Measurements from ENCODE around the gene ALKBH7.
"Not testable (repeated sequence)": the region's sequence is repeated elsewhere in the genome, so short reads cannot be mapped to it uniquely, and the experiment has no call there.

ALKBH7 gene

DNA sequence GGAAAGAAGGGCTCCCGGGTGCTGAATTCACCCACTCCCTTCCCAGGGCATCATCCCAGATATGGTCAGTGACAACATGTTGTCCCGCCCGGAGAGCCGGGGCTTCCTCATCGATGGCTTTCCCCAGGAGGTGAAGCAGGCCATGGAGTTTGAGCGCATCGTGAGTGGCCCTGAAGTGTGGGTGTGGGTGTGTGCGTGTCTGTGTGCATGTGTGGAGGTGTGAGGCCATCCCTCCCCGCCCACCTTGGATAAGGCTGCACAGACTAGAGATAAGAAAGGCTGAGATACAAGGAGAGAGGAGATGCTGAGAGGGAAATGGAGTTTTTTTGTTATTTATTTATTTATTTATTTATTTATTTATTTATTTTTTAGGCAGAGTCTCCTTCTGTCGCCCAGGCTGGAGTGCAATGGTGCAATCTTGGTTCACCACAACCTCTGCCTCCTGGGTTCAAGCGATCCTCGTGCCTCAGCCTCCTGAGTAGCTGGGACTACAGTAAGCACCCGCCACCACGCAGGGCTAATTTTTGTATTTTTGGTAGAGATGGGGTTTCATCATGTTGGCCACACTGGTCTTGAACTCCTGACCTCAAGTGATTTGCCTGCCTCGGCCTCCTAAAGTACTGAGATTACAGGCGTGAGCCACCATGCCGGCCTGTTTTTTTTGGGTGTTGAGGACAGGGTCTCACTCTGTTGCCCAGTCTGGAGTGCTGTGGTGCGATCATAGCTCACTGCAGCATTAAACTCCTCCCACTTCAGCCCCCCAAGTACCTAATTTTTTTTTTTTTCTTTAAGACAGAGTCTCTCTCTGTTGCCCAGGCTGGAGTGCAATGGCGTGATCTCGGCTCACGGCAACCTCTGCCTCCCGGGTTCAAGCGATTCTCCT is 27.7 kb downstream of the ALKBH7 start:
- DNase-seq (ENCODE audit: low read depth in 2 of 2) = not testable (repeated sequence)

DNA sequence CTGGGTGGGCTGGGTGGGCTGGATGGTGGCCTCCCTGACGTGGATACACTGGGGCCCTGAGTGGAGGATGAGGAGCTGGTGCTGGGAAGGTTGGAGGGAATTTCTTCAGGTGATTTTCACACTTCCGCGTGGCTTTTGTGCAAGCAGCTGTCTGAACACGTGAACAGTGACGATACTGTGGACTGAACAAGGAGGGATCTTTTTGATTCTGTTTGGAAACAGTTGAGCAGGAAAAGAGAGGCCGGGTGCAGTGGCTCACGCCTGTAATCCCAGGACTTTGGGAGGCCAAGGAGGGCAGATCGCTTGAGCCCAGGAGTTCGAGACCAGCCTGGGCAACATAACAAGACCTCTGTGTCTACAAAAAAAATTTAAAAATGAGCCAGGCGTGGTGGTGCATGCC is 29.5 kb downstream of the ALKBH7 start:
- DNase-seq (ENCODE audit: low read depth in 2 of 2) = no peak

DNA sequence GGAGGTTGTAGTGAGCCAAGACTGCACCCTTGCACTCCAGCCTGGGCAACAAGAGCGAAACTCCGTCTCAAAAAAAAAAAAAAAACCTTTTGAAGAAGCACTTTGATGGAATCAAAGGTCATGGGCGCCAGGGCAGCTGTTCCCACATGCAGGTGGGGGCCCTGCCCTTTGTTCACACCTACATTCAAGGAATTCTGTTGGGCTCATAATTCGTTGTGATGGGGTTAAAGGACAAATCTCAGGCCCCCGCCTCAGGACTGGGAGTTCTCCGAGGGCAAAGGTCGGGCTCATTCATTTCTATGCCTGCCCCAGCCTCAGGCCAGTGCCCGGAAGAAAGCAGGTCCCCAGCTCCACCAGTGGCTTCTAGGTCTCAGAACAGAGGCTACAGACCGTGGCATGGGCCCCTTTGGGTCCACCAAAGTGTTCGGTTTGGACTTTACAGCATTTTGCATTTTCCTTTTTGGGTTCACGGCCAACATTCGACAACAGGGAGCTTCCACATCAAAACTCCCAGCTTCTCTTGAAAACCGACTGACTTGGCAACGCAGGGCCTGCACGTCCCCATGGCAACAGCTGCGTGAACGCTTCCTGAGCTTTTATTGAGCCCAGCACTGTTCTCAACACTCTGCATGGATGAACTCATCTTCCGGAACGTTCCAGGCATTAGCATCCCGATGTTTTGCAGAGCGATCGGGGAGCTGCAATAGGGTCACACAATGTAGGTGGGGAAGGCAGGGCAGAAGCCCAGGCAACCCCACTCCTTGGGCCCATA is 30.4 kb downstream of the ALKBH7 start:
- peak; percentile 38 to 47 for DNase-seq (ENCODE audit: low read depth in 2 of 2)

DNA sequence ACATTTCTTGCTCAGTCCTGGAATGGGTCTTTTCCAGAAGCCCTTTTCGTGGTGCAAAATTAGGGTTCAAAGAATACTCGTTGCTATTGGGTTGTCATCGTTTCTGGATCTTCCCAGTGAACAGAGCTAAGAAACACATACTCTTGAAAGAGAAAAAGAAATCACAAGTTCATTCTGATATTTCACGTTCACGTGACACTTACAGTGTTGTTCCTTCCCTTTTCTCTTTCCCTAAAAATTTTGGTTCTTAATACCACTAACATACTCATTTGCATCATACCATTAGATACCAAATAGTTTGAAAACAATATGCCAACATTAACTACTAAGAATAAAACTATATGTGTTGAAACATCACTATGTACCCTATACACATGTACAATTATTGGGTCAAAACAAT is 33.8 kb downstream of the ALKBH7 start:
- no peak for DNase-seq (ENCODE audit: low read depth in 2 of 2)

DNA sequence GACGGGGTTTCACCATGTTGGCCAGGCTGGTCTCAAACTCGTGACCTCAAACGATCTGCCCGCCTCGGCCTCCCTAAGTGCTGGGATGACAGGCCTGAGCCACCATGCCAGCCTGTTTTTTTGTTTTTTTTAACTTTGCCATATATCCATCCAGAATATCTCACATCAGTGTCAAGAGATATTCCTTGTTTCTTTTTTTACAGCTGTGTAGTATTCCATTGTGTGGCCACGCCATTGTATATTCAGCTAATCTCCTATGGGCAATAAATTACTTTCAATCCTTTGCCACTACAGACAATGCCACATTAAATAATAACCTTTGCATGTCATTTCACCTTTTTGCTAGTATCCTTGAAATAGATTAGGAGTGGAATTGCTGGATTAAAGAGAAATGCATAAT is 36.8 kb downstream of the ALKBH7 start:
- no peak for DNase-seq (ENCODE audit: low read depth in 2 of 2)

DNA sequence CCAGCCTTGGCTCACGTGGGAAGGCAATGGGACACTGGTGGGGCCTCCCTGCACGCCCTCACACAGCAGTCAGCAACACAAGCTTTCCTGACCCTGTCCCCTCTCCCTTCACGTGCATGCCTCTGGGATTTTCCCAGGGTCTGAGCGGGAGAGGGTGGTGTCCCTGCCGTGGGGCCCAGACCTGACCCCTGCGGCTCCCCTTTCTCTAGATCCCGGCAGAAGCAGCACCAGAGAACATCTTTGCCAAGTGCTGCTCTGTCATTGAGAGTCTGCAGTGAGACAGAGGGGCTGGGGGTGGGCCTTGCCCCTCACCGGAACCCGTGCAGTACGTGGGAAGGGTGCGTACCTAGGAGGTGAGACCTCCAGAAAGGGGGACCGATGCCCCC is 39.5 kb downstream of the ALKBH7 start:
- no peak for DNase-seq (ENCODE audit: low read depth in 2 of 2)

DNA sequence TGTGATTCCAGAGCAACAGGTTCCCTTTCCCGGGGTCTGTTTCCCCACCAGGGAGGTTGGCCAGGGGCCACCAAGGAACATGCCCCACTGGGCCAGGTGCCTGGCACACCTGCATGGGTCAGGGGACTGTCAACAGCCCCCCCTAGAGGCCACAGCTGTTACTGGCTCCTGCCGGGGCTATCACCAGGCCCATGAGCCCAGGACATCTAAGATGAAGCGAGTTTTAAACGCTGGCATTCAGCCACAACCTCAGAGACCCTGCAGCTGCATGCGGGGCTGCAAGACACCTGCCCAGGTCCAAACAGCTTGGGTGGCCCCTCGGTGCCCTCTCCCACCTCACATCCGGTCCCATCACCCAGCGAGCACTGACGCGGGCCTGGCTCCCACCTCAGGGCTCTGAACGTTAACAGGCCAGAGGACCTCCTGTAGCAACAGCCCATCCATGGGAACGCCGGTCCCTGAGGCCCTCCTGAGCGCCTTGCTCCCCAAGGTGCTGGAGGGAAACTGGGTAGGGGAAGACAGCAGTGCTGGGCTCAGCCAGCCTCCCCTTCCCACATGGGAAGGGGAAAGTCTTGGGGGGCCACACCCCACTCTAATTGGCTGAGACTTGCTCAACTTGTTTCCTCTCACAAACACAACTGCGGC is 40.0 kb downstream of the ALKBH7 start:
- no peak for DNase-seq (ENCODE audit: low read depth in 2 of 2)

DNA sequence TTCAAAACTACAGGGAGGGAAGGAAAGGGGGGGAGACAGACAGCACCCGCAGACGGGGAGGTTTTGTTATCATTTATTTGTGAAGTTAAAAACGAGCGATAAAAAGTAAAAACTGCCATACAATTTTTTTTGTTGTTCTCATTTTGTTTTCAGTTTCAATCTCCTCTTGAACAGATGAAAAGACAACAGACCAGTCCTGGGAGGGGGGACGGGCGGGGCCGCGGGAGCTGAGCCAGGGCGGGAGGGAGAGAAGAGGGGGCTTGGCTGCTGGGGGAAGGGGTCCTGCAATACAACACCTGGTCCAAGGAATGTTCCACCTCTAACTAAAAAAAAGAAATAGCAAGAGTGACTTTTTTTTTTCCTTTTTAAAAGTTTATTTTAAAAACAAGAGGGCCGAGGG is 40.7 kb downstream of the ALKBH7 start:
- DNase-seq (ENCODE audit: low read depth in 2 of 2) = no peak

DNA sequence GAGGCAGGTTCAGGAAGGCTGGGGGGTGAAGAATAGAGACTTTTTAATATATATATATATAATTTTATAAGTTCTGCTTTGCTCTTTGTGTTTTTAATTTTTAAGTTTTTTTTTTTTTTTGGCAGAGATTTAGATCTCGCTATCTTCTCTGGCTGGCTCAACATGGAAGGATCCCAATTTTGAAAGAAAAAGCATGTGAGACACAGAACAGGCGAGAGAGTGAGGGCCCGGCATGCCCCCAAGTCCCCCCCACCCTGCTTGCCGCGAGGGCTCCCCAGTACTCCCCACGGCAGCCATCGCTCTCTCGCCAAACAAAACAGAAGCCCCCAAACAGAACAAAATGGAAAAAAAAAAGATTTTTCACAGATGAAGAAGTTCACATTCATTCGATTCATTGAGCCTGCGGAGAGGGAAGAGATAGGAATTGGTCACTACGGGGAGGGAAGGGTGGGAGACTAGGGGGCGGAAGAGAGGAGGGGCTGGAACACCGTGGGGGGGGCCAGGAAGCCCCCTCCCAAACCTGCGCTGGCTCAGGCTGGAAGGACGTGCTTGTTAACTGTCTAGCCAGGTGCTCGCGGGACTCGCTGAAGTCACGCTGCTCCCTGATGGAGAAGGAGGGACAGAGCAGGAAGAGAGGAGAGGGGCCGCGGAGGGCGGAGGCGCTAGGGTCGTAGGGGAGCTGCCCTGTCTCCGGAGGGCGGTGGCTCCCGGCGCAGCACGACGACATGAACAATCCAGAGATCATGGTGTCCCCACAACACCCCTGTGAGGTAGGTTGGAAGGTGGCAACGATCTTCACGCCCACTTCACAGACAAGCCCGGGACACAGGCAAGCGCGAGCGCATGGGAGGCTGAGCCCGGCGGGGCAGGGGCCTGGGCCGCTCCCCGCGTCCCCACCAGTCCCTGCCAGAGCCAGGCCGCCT is 41.4 kb downstream of the ALKBH7 start:
- DNase-seq (ENCODE audit: low read depth in 2 of 2) = no peak

DNA sequence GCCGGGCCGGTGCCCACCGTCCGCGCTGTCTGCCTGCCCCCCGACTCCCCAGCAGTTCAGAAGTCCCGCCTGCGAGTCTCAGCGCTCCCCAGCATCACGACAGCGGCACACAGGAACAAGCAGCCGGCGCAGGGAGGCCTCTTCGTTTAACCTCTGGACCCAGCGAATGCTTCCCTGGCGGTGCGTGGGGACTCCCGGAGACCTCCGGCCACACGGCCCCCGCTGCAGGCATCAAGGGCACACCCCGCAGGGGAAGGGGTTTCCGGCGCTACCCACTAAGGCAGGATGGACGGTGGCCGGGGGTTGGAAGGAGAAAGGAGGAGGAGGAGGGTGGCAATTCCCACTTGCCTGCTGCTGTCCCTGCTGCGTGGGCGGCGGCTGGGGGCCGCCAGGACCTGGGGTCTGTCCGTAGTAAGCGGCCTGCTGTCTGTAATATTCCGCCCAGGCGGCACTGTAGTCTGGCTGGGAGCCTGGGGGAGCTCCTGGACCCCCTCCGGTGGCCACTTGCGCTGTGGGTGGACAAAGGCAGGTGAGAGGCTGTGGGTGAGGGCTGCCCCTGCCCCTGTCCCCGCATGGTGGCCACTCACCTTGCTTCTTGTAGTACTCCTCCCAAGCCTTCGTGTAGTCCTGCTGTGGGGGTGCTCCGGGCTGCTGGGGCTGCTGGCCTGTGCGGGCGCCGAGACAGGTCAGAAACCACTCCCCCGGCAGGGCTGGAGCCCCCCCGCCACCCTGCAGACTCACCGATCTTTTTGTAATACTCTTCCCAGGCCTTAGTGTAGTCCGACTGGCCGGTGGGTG is 42.4 kb downstream of the ALKBH7 start:
- no peak for DNase-seq (ENCODE audit: low read depth in 2 of 2)

DNA sequence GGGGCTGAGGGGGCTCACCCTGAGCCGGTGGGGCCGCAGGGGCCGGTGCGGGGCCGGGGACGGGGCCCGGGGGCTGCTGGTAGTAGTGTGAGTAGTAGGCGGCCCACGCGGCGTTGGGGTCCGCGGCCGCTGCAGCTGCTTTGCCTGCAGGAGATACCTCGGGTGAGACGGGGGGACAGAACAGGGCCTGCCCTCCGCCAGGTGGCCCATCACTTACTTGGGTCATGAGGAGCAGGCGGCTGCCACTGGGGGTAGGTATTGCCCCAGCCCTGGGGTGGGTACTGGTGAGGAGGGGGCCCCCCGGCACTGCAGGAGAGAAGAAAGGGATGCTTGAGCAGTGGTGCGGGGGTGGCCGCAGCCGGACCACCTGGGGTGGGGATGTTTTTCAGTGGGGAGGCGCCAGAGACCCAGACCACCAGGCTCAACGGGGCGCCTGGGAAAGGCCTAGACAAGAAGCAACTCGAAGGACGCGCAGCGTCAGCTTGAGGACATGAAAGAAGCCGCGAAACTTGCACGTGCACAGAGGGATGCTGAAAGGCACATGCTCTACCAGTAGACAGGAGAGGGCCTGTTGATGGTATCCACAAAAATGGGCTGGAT is 43.1 kb downstream of the ALKBH7 start:
- no peak for DNase-seq (ENCODE audit: low read depth in 2 of 2)

DNA sequence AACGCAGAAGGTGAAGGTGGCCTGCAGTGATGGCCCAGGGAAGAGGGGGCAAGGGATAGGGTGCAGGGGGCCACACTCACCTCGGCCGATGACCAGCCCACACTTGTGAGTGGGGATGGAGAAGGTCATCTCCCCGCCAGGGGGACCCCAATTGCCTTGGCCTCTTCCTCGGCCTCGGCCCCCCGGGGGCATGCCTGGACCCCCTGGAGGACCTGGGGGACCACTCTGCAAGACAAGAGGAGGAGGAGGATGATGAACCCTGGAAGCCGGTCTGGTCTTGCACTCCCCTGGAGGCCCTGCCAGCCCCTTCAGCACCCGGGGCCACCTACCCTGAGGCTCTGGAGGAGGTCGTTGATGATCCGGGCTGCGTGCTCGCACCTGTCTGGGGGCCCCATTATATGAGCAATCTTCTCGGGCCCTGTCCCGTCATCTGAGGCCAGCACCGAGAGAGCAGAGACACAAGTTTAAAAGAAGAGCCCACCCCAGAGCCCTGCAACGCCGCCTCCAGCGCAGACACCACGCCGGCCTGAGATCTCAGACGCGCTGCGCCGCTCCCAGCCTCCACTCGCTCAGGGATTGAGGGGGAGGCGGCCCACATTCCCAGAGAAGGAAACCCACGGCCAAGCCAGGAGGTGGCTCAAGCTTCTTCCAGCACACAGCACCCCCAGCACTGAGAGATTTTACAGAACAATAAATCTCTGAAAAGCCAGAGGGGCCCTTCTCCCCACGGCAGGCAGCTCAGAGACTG is 44.2 kb downstream of the ALKBH7 start:
- no peak for DNase-seq (ENCODE audit: low read depth in 2 of 2)

DNA sequence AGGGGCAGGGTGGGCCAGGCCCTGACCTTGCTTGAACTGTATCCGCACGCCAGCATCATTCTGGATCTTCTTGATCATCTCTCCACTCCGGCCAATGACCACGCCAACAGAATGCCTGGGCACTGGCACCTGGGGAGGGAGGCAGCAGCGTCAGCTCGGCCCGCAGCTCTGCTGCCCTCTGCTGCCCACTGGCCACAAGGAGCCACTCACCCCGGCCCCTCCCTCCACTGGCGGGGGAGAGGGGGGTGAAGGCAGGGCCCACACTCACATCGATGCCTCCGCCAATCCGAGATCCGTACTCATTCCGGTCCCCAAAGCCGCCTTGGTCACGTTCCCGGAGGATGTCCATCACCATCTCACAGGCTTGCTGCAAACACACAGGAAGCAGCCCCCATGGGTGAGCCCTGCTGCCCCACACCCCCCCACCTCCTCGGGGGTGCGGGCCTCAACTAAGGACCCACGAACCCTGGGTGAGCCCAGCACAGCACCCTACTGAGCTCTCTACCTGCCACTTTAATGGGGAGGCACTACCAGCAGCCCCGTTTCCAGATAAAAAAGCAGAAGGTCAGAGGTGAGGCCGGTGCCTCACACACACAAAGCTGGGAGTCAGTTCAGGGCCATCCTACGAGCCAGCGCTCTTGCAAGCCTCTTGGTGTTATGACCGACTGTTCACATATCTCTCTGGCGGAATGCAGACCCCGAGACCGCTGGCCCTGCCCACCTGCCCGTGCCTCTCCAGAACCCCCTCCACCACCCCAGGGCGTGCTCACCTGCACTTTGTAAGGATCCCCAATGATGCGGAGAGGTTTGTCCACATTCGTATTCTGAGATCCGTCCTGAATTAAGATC is 45.3 kb downstream of the ALKBH7 start:
- no peak for DNase-seq (ENCODE audit: low read depth in 2 of 2)

DNA sequence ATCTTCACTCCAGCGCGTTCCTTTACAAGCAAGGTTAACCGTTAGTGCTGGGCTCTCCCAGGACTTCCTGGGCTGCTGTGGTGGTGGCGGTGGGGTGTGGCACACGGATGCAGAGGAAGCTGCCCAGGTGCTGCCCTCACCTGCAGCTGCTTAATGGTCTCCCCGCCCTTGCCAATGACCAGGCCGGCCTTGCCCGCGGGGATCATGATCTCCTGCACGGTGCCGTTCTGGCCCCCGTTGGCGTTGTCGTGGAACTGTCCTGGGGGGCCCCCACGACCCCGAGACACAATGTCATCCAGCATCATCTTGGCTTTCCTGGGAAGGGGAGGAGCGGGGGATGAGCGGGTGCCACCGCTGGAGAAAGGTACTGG is 46.0 kb downstream of the ALKBH7 start:
- DNase-seq (ENCODE audit: low read depth in 2 of 2) = no peak

DNA sequence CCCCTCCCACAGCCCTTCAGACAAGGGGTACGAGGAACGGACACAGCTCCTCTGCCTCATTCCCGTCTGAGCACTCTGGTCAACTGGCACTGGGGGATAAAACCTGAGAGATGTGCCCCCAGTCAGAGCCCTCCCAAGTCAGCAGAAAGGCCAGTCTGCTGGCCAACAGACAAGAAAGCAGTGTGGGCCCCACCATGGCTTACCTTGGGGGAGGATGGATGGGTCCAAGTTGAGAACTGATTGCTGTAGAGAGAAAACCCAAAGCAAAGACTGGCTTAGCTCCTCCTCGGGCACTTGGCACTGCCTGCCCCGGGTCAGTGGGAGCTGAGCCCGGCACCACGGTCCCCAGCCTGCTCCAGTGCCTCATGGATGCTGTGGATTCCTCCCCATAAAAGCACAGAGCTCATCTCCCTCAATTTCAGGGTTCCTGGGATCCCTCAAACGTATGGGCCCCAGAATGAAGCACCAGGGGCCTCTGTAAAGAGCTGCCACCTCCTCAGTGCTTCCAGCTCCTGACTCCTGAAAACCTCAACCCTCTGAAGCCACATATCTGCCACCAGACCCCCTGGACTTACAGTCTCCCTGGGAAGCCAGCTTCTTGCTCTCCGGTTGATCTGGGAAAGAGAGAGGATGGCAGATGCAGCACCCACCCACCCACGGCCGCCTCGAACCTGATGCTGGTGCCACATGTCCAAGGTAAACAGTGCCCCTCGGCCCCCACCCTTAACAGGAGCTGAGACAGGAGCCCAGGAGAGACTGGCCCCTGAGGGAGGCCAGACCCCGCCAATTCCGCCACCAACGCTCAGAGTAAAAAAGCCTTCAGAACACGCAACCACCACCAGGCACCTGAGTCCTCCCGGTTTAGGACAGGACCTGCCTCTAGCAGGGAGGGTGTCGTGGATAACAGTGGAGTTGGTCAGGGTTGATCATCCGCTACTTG is 48.8 kb downstream of the ALKBH7 start:
- DNase-seq (ENCODE audit: low read depth in 2 of 2) = no peak

DNA sequence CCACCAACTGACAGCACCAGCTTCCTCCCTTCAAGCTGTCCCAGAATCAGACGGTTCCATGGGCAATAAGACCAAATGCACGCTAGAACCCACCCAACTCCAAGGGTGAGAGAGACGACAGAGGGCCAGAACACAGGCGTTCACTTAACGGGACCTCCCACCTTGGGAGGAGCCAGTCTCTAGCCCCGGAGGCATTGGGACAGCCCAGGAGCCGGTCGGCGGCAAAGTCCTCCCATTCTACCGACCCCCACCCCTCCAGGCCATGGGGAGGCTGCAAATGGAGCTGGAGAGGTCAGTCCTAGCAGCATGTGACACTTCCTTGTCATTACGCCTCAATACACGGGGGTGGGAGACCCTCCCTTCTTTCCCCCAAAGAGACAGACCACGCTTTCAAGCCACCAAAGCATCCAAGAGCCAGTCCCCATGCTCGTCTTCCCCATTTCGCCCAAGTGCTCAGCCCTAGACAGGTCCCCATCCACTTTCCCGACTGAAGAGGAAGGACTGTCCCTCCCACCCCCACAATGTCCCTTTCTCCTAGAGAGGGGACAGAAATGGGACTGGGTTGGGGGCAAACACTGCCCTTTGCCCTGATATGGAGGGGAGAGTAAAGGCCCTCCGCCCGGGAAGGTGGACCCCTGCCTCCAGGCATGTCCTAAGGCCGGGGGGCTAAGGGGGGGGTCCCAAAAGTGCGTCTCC is 51.1 kb downstream of the ALKBH7 start:
- DNase-seq (ENCODE audit: low read depth in 2 of 2) = no peak

Data from fibroblast of skin of left biceps (primary cell).